Vagina (tissue), 2 donors: Measurements from ENCODE around the gene RGR. TPM values are rescaled to one million over a fixed set of nuclear protein-coding genes. Genes with fewer than 3 reads are reported as not detected.

Experiments
- DNase-seq, 2 donors: peaks; one replicate each; pipeline ENCODE4 v3.0.0-alpha.2; 2017; ENCODE audit errors: extremely low spot score in 2 of 2
- H3K27ac ChIP-seq: fragments of 200-600 bp; sonication (generic); one replicate; pipeline ENCODE4 v1.5.1; 2019
- H3K27me3 ChIP-seq: fragments of 200-600 bp; sonication (generic); one replicate; pipeline ENCODE4 v1.5.1; 2019
- H3K36me3 ChIP-seq, 2 donors: fragments of 200-600 bp; sonication (generic); one replicate each; pipeline ENCODE4 v1.5.1; 2017 to 2019
- H3K4me1 ChIP-seq: fragments of 200-600 bp; sonication (generic); one replicate; pipeline ENCODE4 v1.5.1; 2019
- H3K4me3 ChIP-seq, 2 donors: fragments of 200-600 bp; sonication (generic); 1 replicate in 1 of 2; 2 replicates in 1 of 2; pipeline ENCODE4 v1.5.1; 2016 to 2019
- H3K9me3 ChIP-seq: fragments of 200-600 bp; sonication (generic); one replicate; pipeline ENCODE4 v1.5.1; 2019
- POLR2A ChIP-seq, 2 donors: fragments of 450-650 bp; IDR thresholded peaks; one replicate each; pipeline ENCODE4 v1.6.1; 2017; ENCODE audit warnings: antibody characterized with exemption in 2 of 2, mild to moderate bottlenecking in 2 of 2, moderate library complexity in 2 of 2
- POLR2AphosphoS5 ChIP-seq, 2 donors: sonication (generic); formaldehyde crosslinking; IDR thresholded peaks; one replicate each; pipeline ENCODE4 v1.9.0; 2017; ENCODE audit warnings: antibody characterized with exemption in 2 of 2, mild to moderate bottlenecking in 2 of 2, low read depth in 1 of 2; ENCODE audit not compliant: insufficient read depth in 1 of 2
- intact Hi-C: fragments of 100-400 bp; cut with DNase I; formaldehyde crosslinking; loops from one replicate; pipeline ENCODE4 v1.15.1; 2023
- total RNA-seq: library from RNA; depleted of rRNA; stranded (reverse); fragments of >200 nt; gene quantifications from one replicate; pipeline ENCODE4 v1.2.3, GENCODE V29; 2016
- TF ChIP-seq, protein P1 (sequence below), 3 experiments: fragments of 450-650 bp in 2 of 3; fragments of 200-600 bp in 1 of 3; sonication (generic) in 1 of 3; IDR thresholded peaks; one replicate each; pipeline ENCODE4 v1.5.1; 2017 to 2019; ENCODE audit warnings: antibody characterized with exemption in 3 of 3, mild to moderate bottlenecking in 2 of 3, moderate library complexity in 2 of 3

RGR gene
- total RNA-seq, 1 donor from 2014 or later, result not detected

- H3K27me3 ChIP-seq, result no peaks in the 10 kb centered on the region
- no peaks in the 10 kb centered on the region for H3K36me3 ChIP-seq
- intact Hi-C loops, result no loop called here
- DNase-seq, result no peak
- TF ChIP-seq POLR2A (IDR thresholded peaks at IDR 0.05) (no peak), POLR2AphosphoS5 (IDR thresholded peaks at IDR 0.05; ENCODE audit: insufficient read depth in 1 of 2, low read depth in 1 of 2) (no peak)
- TF ChIP-seq, protein P1, sequence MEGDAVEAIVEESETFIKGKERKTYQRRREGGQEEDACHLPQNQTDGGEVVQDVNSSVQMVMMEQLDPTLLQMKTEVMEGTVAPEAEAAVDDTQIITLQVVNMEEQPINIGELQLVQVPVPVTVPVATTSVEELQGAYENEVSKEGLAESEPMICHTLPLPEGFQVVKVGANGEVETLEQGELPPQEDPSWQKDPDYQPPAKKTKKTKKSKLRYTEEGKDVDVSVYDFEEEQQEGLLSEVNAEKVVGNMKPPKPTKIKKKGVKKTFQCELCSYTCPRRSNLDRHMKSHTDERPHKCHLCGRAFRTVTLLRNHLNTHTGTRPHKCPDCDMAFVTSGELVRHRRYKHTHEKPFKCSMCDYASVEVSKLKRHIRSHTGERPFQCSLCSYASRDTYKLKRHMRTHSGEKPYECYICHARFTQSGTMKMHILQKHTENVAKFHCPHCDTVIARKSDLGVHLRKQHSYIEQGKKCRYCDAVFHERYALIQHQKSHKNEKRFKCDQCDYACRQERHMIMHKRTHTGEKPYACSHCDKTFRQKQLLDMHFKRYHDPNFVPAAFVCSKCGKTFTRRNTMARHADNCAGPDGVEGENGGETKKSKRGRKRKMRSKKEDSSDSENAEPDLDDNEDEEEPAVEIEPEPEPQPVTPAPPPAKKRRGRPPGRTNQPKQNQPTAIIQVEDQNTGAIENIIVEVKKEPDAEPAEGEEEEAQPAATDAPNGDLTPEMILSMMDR (IDR thresholded peaks at IDR 0.05), result no peak
- no peaks in the 10 kb centered on the region for H3K9me3 ChIP-seq
- no peak overlapping the region for H3K4me3 ChIP-seq
- H3K4me1 ChIP-seq, result no peaks in the 10 kb centered on the region
- H3K27ac ChIP-seq, result no peak overlapping the region
These were observed 63.8 kb downstream of the RGR start for GRCh38 chr10:84308481-84309304.

Other genes starting within 250 kb of the RGR start
- 87.9 TPM for gene GHITM, start 105.5 kb upstream of the RGR start, total RNA-seq
- 98.0 TPM for gene GPR15LG, start 71.3 kb upstream of the RGR start, total RNA-seq
- 6.4 TPM for gene CDHR1, start 50.5 kb upstream of the RGR start, total RNA-seq
- not detected for gene LRIT2, start 19.5 kb upstream of the RGR start, total RNA-seq
- gene LRIT1, start 3.5 kb upstream of the RGR start, total RNA-seq, result not detected
- 62.1 TPM for gene CCSER2, start 83.5 kb downstream of the RGR start, total RNA-seq